Tibial nerve (tissue), 4 donors: ENCODE data around the gene HHLA2.

Experiments used
- EP300 ChIP-seq, 2 donors: sonication (generic); formaldehyde crosslinking; IDR thresholded peaks; one replicate each; pipeline ENCODE4 v1.6.1; 2017; ENCODE audit warnings: antibody characterized with exemption in 2 of 2, mild to moderate bottlenecking in 1 of 2
- POLR2A ChIP-seq, 2 donors: fragments of 450-650 bp; IDR thresholded peaks; one replicate each; pipeline ENCODE4 v1.6.1; 2017; ENCODE audit warnings: antibody characterized with exemption in 2 of 2, mild to moderate bottlenecking in 2 of 2, moderate library complexity in 2 of 2
- TF ChIP-seq, protein P1 (sequence below), 5 experiments: fragments of 200-600 bp in 3 of 5; fragments of 450-650 bp in 2 of 5; sonication (generic) in 3 of 5; IDR thresholded peaks; one replicate each; pipeline ENCODE4 v1.5.1; 2016 to 2019; ENCODE audit warnings: antibody characterized with exemption in 5 of 5, mild to moderate bottlenecking in 3 of 5, moderate library complexity in 2 of 5

- TF ChIP-seq, protein P1, sequence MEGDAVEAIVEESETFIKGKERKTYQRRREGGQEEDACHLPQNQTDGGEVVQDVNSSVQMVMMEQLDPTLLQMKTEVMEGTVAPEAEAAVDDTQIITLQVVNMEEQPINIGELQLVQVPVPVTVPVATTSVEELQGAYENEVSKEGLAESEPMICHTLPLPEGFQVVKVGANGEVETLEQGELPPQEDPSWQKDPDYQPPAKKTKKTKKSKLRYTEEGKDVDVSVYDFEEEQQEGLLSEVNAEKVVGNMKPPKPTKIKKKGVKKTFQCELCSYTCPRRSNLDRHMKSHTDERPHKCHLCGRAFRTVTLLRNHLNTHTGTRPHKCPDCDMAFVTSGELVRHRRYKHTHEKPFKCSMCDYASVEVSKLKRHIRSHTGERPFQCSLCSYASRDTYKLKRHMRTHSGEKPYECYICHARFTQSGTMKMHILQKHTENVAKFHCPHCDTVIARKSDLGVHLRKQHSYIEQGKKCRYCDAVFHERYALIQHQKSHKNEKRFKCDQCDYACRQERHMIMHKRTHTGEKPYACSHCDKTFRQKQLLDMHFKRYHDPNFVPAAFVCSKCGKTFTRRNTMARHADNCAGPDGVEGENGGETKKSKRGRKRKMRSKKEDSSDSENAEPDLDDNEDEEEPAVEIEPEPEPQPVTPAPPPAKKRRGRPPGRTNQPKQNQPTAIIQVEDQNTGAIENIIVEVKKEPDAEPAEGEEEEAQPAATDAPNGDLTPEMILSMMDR (IDR thresholded peaks at IDR 0.05) = no peak
- TF ChIP-seq EP300 (IDR thresholded peaks at IDR 0.05) (no peak), POLR2A (IDR thresholded peaks at IDR 0.05) (no peak)
Measured at GRCh38 chr3:108393128-108393900, 97.0 kb downstream of the HHLA2 start.
